CD1c-positive myeloid dendritic cell (primary cell): ENCODE data around the gene GSG1.

Experiments used
- DNase-seq: peaks from one replicate; pipeline ENCODE4 v3.0.0-alpha.2; 2016; ENCODE audit errors: extremely low spot score

Gene GSG1

GRCh38 chr12:13120413-13120812 is 16.9 kb upstream of the GSG1 start:
- DNase-seq, result no peak

DNA sequence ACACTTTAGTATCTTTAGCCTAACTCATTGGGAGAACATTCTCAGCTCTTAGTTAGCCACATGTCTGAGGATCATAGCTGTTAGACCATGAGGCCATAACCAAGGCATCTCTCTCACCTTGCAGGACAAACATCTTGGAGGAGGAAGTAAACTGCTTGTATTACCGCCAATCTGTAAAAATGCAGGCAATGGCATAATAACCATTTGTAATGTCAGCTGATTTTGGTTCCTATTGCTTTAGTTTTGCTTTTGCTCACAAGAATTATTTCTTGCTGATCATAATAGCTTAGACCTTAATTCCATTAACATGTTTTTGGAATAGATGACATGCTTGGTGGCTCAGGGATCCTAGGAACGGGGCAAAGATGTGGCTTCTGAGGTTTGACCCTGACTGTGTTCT is 16.4 kb upstream of the GSG1 start:
- DNase-seq, result no peak

DNA sequence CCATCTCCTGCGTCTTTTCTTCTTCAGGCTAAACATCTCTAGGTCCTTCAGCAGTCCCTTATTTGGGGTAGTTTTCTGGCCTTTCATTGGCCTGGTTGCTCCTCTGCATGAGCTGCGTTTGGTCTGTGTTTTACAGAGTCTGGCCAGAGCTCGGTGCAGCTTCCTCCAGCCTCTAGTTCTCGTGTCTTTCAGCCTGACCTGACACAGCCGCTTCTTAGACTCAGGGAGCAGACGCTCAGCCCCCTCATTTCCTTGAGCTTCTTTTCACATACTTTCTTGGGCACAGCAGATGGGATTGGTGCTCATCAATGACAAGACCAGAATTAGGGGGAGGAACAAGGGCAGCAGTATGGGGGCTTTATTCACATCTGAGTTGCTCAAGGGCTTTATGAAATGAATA is 13.6 kb upstream of the GSG1 start:
- DNase-seq, result no peak

GRCh38 chr12:13116259-13116658 is 12.8 kb upstream of the GSG1 start:
- DNase-seq, result no peak

DNA sequence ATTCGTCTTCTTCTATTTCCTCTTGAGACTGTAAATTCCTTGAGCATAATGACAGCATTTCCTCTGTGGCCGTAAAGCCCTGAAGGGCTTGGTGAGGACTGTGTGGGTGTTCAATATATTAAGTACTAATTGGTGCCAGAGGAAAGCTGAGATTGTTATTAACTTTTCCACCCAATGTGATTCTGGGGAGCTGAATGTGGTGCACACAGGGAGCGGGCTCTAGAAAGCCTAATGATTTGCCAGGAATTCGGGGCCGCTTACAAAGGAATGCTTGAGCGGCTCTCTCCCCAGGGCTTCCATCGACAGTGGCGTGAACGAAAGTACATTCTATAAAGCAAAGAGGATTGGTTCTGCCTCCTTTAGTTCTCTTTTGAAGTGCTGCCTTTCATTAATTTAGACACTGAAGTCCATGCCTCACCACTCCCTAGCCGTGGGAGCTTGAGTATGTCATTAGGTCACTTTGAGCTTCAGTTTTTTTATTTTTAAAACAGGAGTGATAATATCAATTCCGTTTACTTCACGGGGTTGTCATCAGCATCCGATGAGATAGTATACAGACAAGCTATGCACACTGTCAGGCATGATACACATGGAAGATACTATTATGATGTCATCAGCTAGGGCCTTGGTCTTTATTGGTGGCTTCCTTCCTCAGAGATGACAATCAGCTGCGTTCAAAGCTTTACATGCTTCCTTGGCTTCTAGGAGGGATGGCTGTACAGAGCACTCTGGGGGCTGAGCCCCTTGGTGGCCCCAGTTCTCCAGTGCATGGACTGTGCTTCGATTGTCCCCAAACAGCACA is 11.0 kb upstream of the GSG1 start:
- DNase-seq, result no peak

DNA sequence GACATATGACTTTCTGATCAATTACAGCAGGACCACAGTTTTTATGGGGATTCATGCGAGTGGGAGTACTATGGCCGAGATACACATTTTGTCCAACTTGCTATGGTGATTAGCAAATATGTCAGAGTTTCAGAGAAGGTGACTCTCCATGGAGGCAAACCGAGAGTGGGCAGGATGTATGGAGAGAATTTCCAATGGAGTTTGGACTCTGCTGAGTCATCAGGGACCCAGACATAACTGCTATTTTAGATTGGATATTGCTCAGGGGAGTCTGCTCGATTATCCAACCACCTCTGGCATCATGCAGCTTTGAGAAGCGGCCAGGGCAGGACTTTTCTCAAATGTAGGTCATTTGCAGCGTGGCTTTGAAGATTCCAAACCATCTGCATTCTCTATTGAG is 9.5 kb upstream of the GSG1 start:
- DNase-seq, result no peak

DNA sequence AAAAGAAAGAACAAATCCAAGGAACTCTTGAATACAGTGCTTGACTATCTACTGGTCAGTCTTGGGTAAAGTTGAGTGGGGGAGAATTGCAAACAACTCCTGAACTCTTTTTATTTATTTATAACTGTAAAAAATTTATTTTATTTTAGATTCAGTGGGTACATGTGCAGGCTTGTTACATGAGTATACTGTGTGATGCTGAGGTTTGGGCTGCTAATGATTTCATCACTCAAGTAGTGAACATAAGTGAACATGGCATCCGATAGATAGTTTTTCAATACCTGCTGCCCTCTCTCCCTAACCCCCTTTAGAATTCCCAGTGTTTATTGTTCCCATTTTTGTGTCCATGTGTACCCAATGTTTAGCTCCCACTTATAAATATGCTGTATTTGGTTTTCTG is 3.2 kb upstream of the GSG1 start:
- no peak for DNase-seq

DNA sequence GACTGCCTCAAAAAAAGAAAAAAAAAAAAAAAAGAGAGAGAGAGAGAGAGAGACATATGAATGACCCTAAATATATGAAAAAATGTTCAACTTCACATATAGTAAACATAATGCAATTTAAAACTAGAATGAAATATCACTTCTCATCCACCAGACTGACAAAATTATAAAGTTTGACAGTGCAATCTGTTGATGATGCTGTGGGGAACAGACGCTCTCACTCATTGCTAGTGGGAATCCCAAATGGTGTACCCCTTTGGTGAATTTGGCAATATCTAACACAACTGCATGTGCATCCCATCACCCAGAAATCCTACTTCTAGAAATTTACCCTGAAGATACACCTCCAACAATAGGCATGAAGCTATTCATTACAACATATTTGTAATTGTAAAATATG is 2.3 kb upstream of the GSG1 start:
- DNase-seq, result no peak

GRCh38 chr12:13104409-13104808 is 942 bp upstream of the GSG1 start:
- DNase-seq, result peak; percentile 71

- peak; percentile 67 for DNase-seq
Measured at GRCh38 chr12:13102461-13103195, 839 bp downstream of the GSG1 start.

DNA sequence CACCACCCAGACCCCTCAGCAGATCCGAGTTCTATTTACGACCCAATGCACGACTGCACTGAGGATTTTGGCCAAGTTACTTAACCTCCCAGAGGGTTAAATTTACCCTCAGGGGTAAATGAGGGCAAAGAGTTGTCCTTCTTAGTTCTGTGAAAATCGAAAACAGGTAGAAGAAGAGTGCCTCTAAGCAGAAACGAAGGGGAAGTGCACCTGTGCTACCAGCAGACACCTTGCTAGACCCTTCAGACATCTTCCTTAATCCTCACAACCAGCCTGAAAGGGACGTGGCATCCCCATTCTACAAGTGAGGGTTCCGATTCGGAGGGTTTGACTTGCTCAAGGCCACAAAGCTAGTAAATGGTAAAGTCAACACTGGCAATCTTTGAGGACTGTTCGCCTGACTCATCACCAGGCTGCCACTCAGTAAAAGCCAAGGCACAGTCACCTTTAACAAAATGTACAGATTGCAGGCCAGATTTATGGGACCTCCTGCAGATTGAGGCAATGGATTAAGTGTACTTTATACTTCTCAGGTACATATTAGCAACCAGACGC is 1.6 kb downstream of the GSG1 start:
- peak; percentile 45 for DNase-seq

- DNase-seq, result peak; percentile 99
Measured at GRCh38 chr12:13100882-13101769, 2.3 kb downstream of the GSG1 start.

GRCh38 chr12:13100605-13100881 is 2.9 kb downstream of the GSG1 start:
- DNase-seq, result no peak

DNA sequence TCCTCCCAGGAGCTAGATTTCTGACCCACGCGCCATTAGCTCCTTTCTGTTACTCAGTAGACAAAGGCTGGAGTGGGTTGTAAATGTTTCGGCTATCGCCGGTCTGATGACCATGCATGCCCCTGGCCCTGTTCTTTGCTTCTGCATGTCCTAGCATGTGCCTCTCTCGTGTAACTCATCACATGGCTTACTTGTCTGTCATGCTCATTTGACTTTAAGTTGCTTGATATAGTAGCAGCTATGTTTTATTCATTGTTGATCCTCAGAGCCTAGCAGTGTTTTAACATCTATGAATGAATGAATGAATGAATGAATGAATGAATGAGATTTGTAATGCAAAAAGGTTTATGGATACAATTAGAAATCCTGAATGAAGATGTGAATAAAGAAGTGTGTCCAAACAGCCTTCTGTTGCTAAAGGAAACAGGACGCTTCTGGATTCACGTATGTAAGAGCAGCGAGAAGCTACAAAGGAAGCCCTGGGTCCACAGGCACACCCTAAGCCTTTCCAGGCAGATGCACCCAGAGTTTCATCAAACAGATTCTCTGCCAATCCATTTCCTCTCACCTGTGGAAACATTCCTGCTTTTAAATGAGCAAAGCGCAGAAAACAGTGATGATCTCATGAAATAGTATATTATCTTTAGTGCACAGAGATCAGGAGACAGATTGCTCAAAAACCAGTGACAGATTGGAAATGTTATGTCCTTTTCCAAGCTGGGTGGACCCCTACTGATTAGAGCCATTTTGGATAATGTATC is 3.4 kb downstream of the GSG1 start:
- peak; percentile 51 for DNase-seq

DNA sequence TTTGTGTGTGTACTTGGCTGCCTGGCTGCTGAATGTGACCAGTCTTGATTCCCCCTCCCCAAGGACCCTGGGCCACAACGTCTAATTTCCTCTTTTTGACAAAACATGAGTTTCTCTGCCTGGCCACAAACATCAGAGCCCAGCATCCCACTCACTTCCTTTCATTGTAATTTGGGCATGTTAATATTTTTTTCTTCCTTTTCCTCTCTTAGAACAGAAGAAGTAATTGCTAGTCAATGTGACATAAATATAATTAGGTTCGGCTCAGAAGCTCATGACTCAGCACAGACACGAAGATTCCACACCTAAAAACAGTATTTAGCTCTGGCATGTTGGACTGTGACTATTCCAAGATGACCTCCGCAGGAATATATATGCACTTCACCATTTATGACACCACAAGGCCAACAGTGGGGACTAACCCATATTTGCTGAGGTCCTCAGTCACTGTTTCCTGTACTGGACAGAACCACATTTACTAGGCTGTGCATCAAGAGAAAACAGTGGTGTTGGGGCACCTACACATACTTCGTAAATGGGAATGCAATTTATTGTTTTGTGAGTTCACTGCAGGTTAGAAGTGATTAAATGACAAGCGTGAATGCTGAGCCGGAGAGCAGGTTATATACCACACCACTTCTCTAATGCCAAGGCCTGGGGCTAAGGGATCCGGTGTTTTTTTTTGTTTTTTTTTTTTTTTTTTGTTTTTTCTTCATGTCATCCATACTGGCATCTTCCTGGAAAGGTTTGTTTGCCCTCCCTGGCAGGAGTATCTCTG is 4.2 kb downstream of the GSG1 start:
- DNase-seq, result peak; percentile 93

DNA sequence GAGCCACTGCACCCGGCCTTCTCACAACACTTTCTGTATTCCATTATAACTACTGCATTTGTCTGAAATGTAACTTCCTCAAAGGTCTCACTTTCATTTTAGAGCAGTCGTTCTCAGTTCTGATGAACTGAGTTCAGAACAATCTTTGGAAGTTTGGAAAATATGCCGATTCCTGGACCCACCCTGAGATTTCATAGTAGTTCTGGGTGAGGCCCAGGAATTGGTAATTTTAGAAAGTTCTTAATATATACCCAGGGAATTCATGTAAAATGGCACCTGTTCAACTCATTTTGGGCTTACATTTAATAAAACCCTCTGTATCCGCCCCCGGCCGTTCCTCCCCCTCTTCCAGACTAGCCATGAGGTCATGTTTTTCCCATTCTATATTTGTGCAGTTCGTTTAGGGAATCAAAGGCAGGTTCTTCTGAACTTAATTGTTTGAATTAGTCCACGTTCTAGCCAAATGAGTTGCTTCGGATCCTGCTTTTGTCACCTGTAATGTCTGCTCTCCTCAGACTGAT is 5.9 kb downstream of the GSG1 start:
- peak; percentile 75 for DNase-seq

DNA sequence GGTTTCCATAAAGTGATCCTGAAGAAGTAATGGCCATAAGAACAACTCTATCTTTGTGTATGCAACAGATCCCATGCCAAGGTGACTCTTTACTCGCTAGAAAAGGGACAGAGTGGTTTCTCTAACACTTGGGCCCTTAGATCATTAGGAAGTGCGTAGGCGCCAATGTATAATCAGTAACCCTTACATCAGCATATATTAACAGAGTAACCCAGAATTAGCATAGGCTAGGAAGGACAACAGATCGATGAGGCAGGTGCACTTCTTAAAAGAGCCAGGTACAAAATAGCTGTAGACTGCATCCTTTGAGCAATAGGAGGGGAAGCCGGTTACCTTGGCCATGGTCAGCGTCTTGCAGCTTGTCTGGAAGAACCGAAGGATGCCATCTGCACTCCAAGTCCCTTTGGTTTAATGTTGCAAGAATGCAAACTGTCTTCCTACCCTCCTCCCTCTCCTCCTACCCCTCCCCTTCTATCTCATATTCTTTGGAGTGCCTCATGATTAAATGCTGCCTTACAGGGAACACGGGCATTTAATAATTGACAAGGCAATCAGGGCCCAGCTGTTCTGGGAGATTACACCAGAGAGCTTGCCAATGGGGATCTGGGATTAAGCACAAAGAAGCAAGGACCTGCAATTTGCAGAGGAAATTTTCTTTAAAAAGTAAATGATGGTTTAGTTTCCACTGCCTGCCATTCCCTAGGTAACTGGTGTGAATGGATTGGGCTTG is 8.0 kb downstream of the GSG1 start:
- no peak for DNase-seq

DNA sequence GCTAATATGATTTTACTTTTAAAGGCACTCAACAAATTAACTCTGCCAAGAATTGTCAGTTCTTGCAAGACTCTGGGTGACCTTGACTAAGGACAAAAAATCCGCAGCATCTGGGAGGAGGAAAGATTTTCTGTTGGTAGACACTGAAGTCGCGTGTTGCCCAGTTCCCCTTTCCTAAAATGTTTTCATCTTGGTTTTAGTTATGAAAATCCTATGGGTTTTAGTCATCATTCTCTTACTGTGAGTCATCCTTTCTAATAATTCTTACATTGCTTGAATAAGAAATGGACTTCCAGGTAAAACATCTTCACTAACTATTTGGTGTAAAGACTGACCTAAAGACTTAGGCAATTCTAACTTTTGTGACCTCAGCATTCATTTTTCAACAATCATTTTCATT is 9.1 kb downstream of the GSG1 start:
- DNase-seq, result peak; percentile 93

DNA sequence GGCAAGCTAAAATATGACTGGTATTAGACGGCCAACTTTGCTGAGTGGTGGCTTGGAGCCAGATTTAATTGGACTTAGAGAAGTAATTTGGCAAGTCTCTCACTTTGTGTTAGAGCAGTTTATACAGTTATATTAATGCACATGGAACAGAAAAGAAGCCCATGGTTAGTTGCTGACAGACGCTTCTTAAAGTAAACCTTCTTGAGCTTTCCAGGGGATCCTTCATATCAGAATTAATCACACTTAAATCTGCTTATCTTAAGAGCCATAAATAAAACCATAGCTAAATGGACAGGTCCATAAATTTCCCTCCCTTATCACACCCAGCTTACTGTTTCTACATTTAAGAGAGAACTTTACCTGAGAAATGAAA is 9.6 kb downstream of the GSG1 start:
- DNase-seq, result peak; percentile 26
